Nephron progenitor cell (in vitro differentiated cells): ENCODE data around the gene IGFBP1.

Experiments
- DNase-seq: peaks from one replicate; pipeline ENCODE4 v3.0.0; 2021
- H3K27ac Mint-ChIP-seq: 2 replicates; pipeline ENCODE4 v1.8.0; 2021; ENCODE audit warnings: mild to moderate bottlenecking, moderate library complexity, mixed read lengths
- H3K27me3 Mint-ChIP-seq: 2 replicates; pipeline ENCODE4 v1.8.0; 2021; ENCODE audit warnings: mild to moderate bottlenecking, low read depth, mixed read lengths; ENCODE audit not compliant: poor library complexity
- H3K36me3 Mint-ChIP-seq: 2 replicates; pipeline ENCODE4 v1.8.0; 2021; ENCODE audit warnings: low read depth, mixed read lengths
- H3K4me1 Mint-ChIP-seq: 2 replicates; pipeline ENCODE4 v1.8.0; 2021; ENCODE audit warnings: mixed read lengths
- H3K4me3 Mint-ChIP-seq: 2 replicates; pipeline ENCODE4 v1.8.0; 2021; ENCODE audit warnings: mild to moderate bottlenecking, moderate library complexity, mixed read lengths
- H3K9me3 Mint-ChIP-seq: 2 replicates; pipeline ENCODE4 v1.8.0; 2021; ENCODE audit warnings: mild to moderate bottlenecking, moderate library complexity, mixed read lengths
- TF ChIP-seq, protein P1 (sequence below): fragments of 200-600 bp; sonication (generic); IDR thresholded peaks from 2 replicates; pipeline ENCODE4 v1.5.0; 2021; ENCODE audit warnings: antibody characterized with exemption

IGFBP1 gene

DNA sequence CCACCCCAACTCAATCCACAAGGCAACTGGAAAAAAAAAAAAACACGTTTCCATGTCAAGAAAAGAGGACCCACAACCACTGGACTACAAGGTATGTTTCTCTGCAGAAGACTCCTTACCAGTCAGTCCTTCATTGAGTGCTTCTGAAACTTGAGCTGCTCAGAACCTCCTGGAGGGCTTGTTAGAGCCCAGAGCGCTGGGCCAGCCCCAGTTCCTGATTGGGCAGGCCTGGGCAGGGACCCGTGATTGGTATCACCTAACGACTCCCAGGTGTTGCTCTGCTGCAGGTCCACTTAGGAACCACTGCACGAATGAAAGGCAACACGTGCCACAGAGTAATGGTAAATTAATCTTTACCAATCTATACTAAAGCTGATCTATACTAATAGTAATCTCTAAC is 14.9 kb upstream of the IGFBP1 start:
- TF ChIP-seq, protein P1, sequence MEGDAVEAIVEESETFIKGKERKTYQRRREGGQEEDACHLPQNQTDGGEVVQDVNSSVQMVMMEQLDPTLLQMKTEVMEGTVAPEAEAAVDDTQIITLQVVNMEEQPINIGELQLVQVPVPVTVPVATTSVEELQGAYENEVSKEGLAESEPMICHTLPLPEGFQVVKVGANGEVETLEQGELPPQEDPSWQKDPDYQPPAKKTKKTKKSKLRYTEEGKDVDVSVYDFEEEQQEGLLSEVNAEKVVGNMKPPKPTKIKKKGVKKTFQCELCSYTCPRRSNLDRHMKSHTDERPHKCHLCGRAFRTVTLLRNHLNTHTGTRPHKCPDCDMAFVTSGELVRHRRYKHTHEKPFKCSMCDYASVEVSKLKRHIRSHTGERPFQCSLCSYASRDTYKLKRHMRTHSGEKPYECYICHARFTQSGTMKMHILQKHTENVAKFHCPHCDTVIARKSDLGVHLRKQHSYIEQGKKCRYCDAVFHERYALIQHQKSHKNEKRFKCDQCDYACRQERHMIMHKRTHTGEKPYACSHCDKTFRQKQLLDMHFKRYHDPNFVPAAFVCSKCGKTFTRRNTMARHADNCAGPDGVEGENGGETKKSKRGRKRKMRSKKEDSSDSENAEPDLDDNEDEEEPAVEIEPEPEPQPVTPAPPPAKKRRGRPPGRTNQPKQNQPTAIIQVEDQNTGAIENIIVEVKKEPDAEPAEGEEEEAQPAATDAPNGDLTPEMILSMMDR: no peak
- peaks cover 12% of the 10 kb centered on the region for H3K9me3 Mint-ChIP-seq
- H3K27ac Mint-ChIP-seq: no peak overlapping the region
- H3K27me3 Mint-ChIP-seq: peaks cover 12% of the 10 kb centered on the region
- DNase-seq: no peak
- H3K36me3 Mint-ChIP-seq: no peaks in the 10 kb centered on the region
- H3K4me1 Mint-ChIP-seq: no peaks in the 10 kb centered on the region
- H3K4me3 Mint-ChIP-seq: no peak overlapping the region

DNA sequence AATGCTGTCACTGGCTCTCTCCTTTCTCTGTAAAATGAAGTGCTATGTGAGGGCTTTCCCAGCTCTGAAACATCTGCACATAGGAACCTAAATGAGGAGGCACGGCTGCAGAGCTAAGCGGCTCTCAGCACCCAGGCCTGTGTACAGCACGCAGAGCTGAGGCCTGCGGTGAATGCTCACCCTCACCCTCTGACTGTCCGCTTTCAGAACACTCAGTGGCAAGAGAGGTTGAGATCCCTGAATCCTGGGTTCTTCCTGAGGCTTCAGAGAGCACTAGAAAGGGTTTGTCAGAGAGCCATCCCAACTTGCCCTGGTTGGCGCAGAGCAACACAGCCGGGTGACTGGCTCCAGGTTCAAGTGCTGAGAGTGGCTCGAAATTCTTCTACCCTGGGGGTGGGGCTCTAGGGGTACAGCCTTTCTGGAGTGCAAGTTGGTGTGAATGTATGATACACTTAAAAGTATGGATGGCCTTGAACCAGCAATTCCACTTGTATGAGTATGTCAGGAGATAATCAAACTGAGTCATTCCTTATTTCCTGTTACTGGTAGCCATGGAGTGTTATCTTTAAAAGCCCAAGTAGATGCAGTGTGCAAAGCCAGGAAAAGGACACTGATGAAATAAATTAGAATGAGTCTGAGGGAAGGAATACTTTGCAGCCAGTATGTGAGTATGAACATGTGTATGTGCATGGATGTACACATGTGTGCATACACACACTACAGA is 13.7 kb upstream of the IGFBP1 start:
- Mint-ChIP-seq H3K27me3 (peaks cover 7% of the 10 kb centered on the region), H3K9me3 (peaks cover 24% of the 10 kb centered on the region), H3K4me1 (no peaks in the 10 kb centered on the region), H3K27ac (no peak overlapping the region), H3K4me3 (no peak overlapping the region), H3K36me3 (peaks cover 5% of the 10 kb centered on the region)
- DNase-seq: no peak
- TF ChIP-seq, protein P1: no peak

DNA sequence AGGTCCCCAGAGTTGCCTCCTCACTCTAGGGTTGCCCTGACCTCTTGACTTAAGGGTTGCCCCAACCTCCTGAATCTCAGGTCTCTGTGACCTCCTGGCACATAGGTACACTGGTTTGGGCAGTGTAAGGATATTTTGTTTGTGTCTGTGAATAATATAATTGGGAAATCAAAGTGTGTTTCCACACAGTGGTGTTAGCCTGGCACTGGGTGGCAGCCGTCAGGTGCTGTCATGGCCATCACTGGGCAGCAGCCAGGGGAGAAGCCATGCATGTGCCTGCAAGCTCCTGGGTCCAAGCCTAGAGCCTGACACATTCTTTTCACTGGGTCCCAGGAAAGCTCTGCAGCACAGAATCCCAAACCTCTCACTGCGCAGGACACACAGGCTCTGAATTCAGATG is 11.8 kb upstream of the IGFBP1 start:
- no peak overlapping the region for H3K27ac Mint-ChIP-seq
- H3K9me3 Mint-ChIP-seq: peaks cover 24% of the 10 kb centered on the region
- peaks cover 7% of the 10 kb centered on the region for H3K27me3 Mint-ChIP-seq
- no peaks in the 10 kb centered on the region for H3K4me1 Mint-ChIP-seq
- H3K36me3 Mint-ChIP-seq: peaks cover 5% of the 10 kb centered on the region
- H3K4me3 Mint-ChIP-seq: no peak overlapping the region
- DNase-seq: no peak
- TF ChIP-seq, protein P1: no peak

DNA sequence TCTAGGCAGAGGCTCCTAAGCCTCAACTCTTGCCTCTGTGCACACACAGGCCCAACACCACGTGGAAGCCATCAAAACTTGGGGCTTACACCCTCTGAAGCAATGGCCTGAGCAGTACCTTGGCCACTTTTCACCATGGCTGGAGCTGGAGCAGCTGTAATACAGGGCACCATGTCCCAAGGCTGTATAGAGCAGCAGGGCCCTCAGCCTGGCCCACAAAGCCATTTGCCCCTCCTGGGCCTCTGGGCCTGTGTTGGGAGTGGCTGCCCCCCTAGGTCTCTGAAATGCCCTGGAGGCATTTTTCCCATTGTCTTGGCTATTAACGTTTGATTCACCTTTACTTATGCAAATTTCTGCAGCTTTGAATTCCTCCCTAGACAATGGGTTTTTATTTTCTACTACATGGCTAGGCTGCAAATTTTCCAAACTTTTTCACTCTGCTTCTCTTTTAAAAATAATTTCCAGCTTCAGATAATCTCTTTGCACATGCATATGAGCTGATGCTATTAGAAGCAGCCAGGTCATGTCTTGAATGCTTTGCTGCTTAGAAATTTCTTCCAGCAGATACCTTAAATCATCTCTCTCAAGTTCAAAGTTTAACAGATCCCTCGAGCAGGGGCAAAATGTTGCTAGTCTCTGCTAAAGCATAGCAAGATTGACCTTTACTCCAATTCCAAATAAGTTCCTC is 9.7 kb upstream of the IGFBP1 start:
- DNase-seq: no peak
- H3K4me1 Mint-ChIP-seq: no peaks in the 10 kb centered on the region
- H3K27ac Mint-ChIP-seq: no peak overlapping the region
- peaks cover 10% of the 10 kb centered on the region for H3K27me3 Mint-ChIP-seq
- no peak overlapping the region for H3K4me3 Mint-ChIP-seq
- H3K9me3 Mint-ChIP-seq: peaks cover 24% of the 10 kb centered on the region
- peaks cover 5% of the 10 kb centered on the region for H3K36me3 Mint-ChIP-seq
- TF ChIP-seq, protein P1: no peak

DNA sequence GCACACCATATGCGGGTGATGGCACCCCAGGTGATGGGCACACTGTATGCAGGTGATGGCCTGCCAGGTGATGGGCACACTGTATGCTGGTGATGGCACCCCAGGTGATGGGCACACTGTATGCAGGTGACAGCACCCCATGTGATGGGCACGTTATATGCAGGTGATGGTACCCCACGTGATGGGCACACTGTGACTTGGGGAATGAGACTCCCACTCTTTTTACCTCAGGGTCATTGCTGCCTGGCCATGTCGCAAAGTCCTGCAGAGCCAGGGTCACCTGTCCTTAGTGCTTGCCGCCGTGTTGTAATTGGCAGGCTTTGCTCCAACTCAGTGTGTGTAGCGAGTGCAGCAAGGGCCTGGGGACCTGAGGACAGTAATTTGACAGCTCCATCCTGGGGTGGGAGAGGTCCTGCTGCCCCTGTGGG is 7.8 kb upstream of the IGFBP1 start:
- H3K4me3 Mint-ChIP-seq: no peak overlapping the region
- H3K4me1 Mint-ChIP-seq: peaks cover 16% of the 10 kb centered on the region
- H3K27ac Mint-ChIP-seq: no peak overlapping the region
- no peak for DNase-seq
- H3K9me3 Mint-ChIP-seq: peaks cover 24% of the 10 kb centered on the region
- peaks cover 27% of the 10 kb centered on the region for H3K27me3 Mint-ChIP-seq
- peaks cover 5% of the 10 kb centered on the region for H3K36me3 Mint-ChIP-seq
- TF ChIP-seq, protein P1: no peak
